H1 (cell line): ENCODE measurements around the gene LRRTM4.

Experiments
- EP300 ChIP-seq, 2 experiments: IDR thresholded peaks; 1 replicate in 1 of 2; 2 replicates in 1 of 2; pipeline ENCODE4 v1.6.1; 2011 to 2012; ENCODE audit warnings: low read depth in 2 of 2, low read length in 2 of 2, mild to moderate bottlenecking in 2 of 2, borderline replicate concordance in 1 of 2, inconsistent platforms in 1 of 2, moderate library complexity in 1 of 2
- KDM1A ChIP-seq: fragments of 200-600, 300-600 bp; sonication (generic); IDR thresholded peaks from 2 replicates; pipeline ENCODE4 v1.7.1; 2016; ENCODE audit warnings: mild to moderate bottlenecking, low read length, borderline replicate concordance
- POLR2AphosphoS5 ChIP-seq: IDR thresholded peaks from 2 replicates; pipeline ENCODE4 v1.6.1; 2011; ENCODE audit warnings: low read depth, low read length
- TF ChIP-seq, protein P1 (sequence below), 3 experiments: IDR thresholded peaks; 1 replicate in 2 of 3; 2 replicates in 1 of 3; pipeline versions ENCODE4 v1.5.1 to v1.6.1; 2011; ENCODE audit warnings: low read length in 3 of 3, mild to moderate bottlenecking in 3 of 3, inconsistent platforms in 2 of 3, low read depth in 1 of 3, moderate library complexity in 1 of 3; ENCODE audit not compliant: insufficient read depth in 1 of 3; ENCODE audit errors: control extremely low read depth in 1 of 3

DNA sequence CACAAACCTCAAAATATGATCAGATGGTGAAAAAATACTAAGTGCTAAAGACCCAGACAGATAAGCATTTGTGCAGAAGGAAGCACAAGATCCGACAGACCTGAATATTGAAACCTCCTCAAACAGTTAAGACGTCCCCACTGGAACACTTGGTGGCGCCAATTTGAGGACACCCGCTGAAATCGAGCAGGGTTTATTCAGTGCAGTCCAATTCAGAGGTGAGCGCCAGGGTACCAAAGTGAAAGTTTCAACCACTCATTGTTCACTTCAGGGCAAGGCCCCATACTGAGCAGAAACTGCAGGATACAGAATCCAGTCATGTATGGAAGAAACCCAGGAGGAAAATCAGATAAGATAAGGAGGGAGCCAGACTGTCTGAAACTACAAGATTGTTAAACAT lies 417.6 kb downstream of the LRRTM4 start:
- TF ChIP-seq KDM1A (no peak), EP300 (IDR thresholded peaks at IDR 0.05; ENCODE audit: borderline replicate concordance in 1 of 2, low read depth in 2 of 2, low read length in 2 of 2) (no peak), POLR2AphosphoS5 (no peak)
- TF ChIP-seq, protein P1, sequence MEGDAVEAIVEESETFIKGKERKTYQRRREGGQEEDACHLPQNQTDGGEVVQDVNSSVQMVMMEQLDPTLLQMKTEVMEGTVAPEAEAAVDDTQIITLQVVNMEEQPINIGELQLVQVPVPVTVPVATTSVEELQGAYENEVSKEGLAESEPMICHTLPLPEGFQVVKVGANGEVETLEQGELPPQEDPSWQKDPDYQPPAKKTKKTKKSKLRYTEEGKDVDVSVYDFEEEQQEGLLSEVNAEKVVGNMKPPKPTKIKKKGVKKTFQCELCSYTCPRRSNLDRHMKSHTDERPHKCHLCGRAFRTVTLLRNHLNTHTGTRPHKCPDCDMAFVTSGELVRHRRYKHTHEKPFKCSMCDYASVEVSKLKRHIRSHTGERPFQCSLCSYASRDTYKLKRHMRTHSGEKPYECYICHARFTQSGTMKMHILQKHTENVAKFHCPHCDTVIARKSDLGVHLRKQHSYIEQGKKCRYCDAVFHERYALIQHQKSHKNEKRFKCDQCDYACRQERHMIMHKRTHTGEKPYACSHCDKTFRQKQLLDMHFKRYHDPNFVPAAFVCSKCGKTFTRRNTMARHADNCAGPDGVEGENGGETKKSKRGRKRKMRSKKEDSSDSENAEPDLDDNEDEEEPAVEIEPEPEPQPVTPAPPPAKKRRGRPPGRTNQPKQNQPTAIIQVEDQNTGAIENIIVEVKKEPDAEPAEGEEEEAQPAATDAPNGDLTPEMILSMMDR (IDR thresholded peaks at IDR 0.05; ENCODE audit: control extremely low read depth in 1 of 3, insufficient read depth in 1 of 3, low read depth in 1 of 3, low read length in 3 of 3) = peak; percentile 5 to 35 (median 24)
